Neuron (in vitro differentiated cells): ENCODE measurements around the gene GRPEL2.

ENCODE experiments used
- H2AFZ ChIP-seq: one replicate; pipeline ENCODE4 v1.6.1; 2013; ENCODE audit warnings: low read depth, mild to moderate bottlenecking, inconsistent platforms, low read length, moderate library complexity
- H3K27me3 ChIP-seq: one replicate; pipeline ENCODE4 v1.6.1; 2013; ENCODE audit warnings: low read length; ENCODE audit not compliant: insufficient read depth
- H3K36me3 ChIP-seq: one replicate; pipeline ENCODE4 v1.6.1; 2013; ENCODE audit warnings: low read length; ENCODE audit not compliant: insufficient read depth
- H3K4me1 ChIP-seq: one replicate; pipeline ENCODE4 v1.6.1; 2013; ENCODE audit warnings: low read length; ENCODE audit not compliant: insufficient read depth
- H3K4me3 ChIP-seq: 2 replicates; pipeline ENCODE4 v1.5.1; 2013; ENCODE audit warnings: mild to moderate bottlenecking, low read length, moderate library complexity
- H3K9me3 ChIP-seq: one replicate; pipeline ENCODE4 v1.6.1; 2013; ENCODE audit warnings: low read length

The GRPEL2 gene

DNA sequence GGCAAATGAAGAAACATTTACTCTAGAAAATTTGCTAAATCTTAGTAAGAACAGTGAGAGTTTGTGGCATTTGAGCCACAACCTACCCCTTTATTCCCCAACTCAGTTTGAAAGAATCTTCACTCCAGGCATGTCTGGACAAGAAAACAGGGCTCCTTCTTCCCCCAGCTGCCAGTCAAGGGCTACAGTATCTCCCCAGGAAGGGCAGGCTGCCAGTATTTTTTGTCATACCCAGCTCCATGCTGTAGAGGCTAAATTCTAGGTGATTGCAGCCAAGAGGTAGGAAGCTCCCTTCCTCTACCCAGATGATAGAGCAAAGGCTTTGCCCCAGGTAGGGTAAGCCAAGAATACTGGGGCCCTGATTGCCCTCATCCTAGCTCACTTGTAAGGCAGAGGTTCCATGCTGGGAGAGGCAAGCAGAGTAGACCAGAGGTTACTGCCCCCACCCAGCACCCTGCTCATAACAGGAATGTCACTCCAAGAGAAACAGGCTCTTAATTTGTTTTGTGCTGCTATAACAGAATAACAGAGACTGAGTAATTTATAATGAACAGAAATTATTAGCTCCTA, 20.0 kb upstream of the GRPEL2 start:
- Histone ChIP-seq H3K27me3 (no peaks in the 10 kb centered on the region), H3K4me1 (no peaks in the 10 kb centered on the region), H3K36me3 (no peaks in the 10 kb centered on the region), H3K4me3 (no peak overlapping the region), H2AFZ (no peak overlapping the region), H3K9me3 (no peaks in the 10 kb centered on the region)

- Histone ChIP-seq H2AFZ (no peak overlapping the region), H3K4me1 (no peaks in the 10 kb centered on the region), H3K27me3 (no peaks in the 10 kb centered on the region), H3K4me3 (no peak overlapping the region), H3K36me3 (no peaks in the 10 kb centered on the region), H3K9me3 (no peaks in the 10 kb centered on the region)
Observed at GRCh38 chr5:149325894-149326293, 19.4 kb upstream of the GRPEL2 start.

DNA sequence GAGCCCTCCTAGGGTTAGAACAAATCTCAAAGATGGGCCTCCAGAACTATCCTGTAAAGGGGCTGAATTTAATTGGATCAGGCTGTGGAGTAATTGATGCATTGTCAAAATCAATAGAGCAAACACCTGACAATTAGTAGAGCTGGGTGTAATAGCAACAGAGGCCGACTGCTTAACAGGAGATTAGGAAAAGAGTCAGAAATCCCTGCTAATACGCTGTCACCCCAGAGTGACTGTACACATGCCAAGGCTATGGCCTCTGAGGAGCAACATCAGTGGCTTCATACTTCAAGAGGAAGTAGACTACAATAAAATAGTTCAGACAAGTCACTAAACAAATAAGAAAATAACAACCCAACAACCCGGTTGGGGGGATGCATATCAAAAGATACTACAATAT, 18.7 kb upstream of the GRPEL2 start:
- H3K9me3 ChIP-seq: no peaks in the 10 kb centered on the region
- no peaks in the 10 kb centered on the region for H3K27me3 ChIP-seq
- no peaks in the 10 kb centered on the region for H3K4me1 ChIP-seq
- H2AFZ ChIP-seq: no peak overlapping the region
- H3K36me3 ChIP-seq: no peaks in the 10 kb centered on the region
- no peak overlapping the region for H3K4me3 ChIP-seq

GRCh38 chr5:149328177-149328576, 17.1 kb upstream of the GRPEL2 start:
- no peaks in the 10 kb centered on the region for H3K4me1 ChIP-seq
- H3K9me3 ChIP-seq: no peaks in the 10 kb centered on the region
- no peak overlapping the region for H3K4me3 ChIP-seq
- H2AFZ ChIP-seq: no peak overlapping the region
- no peaks in the 10 kb centered on the region for H3K27me3 ChIP-seq
- no peaks in the 10 kb centered on the region for H3K36me3 ChIP-seq

DNA sequence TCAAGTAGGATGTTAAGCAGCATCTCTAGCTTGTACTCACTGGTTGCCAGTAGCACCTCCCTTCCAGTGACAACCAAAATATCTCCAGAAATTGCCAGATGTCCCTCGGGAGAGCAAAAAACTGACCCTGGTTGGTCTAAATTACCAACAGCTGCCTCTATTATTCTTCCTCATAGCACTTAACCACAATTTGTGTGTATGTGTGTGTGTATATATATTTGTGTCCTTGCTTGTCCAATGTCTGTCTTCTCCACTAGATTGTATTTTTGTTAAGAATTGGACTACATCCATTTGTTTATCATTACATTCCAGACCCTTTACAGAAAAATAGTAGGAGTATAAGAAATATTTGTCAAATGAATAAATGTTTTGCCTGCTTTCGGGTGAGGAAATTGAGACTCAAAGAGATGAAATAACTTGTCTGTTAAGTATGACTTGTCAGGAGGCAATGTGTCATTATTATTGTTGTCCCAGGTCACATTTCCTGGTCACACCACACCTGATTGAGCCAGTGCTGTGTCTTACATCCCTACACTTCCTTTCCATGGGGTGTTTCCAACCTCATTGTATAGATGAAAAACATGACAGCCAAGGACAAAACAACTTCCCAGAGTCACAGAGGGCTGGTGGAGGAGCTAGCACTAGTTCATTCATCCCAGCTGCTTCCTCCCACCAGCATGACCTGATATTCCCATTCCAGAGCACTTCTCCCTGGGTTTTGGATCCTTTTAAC, 11.4 kb upstream of the GRPEL2 start:
- no peaks in the 10 kb centered on the region for H3K27me3 ChIP-seq
- no peak overlapping the region for H3K4me3 ChIP-seq
- no peaks in the 10 kb centered on the region for H3K9me3 ChIP-seq
- H3K4me1 ChIP-seq: no peaks in the 10 kb centered on the region
- H3K36me3 ChIP-seq: no peaks in the 10 kb centered on the region
- H2AFZ ChIP-seq: no peak overlapping the region

GRCh38 chr5:149337736-149338135, 7.6 kb upstream of the GRPEL2 start:
- H2AFZ ChIP-seq: no peak overlapping the region
- H3K4me3 ChIP-seq: no peak overlapping the region
- H3K36me3 ChIP-seq: no peaks in the 10 kb centered on the region
- H3K9me3 ChIP-seq: no peaks in the 10 kb centered on the region
- H3K27me3 ChIP-seq: no peaks in the 10 kb centered on the region
- no peaks in the 10 kb centered on the region for H3K4me1 ChIP-seq

GRCh38 chr5:149338364-149338763, 6.9 kb upstream of the GRPEL2 start:
- Histone ChIP-seq H3K9me3 (no peaks in the 10 kb centered on the region), H2AFZ (no peak overlapping the region), H3K36me3 (no peaks in the 10 kb centered on the region), H3K4me1 (no peaks in the 10 kb centered on the region), H3K27me3 (no peaks in the 10 kb centered on the region), H3K4me3 (no peak overlapping the region)

GRCh38 chr5:149340920-149341319, 4.4 kb upstream of the GRPEL2 start:
- Histone ChIP-seq H3K9me3 (no peaks in the 10 kb centered on the region), H3K36me3 (no peaks in the 10 kb centered on the region), H3K4me3 (no peak overlapping the region), H3K4me1 (peaks cover 2% of the 10 kb centered on the region), H2AFZ (no peak overlapping the region), H3K27me3 (no peaks in the 10 kb centered on the region)

DNA sequence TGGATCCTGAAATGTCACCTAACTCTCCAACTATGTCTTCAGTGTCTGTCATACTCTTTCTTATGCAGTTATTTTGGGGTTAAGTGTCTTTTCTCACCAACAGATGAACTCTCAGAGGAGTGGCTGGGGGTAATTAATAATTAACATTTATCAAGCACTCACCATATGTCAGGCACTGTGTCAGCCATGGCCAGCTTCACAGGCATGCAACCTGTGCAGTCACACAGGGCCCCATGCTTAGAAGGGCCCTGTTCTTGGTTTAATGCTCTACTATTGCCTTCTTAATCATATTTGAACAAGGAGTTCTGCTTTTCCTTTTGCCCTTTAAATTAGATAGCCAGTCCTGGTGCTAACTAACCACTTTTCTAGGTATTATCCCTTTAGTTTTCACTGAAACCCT, 3.4 kb upstream of the GRPEL2 start:
- no peaks in the 10 kb centered on the region for H3K9me3 ChIP-seq
- H3K27me3 ChIP-seq: no peaks in the 10 kb centered on the region
- H3K36me3 ChIP-seq: no peaks in the 10 kb centered on the region
- H3K4me1 ChIP-seq: peaks cover 4% of the 10 kb centered on the region
- H2AFZ ChIP-seq: no peak overlapping the region
- H3K4me3 ChIP-seq: no peak overlapping the region

- Histone ChIP-seq H2AFZ (no peak overlapping the region), H3K36me3 (peaks cover 20% of the 10 kb centered on the region), H3K27me3 (no peaks in the 10 kb centered on the region), H3K9me3 (no peaks in the 10 kb centered on the region), H3K4me1 (peaks cover 4% of the 10 kb centered on the region), H3K4me3 (peak overlapping the region; percentile 98)
Observed at GRCh38 chr5:149344151-149344550, 1.1 kb upstream of the GRPEL2 start.

DNA sequence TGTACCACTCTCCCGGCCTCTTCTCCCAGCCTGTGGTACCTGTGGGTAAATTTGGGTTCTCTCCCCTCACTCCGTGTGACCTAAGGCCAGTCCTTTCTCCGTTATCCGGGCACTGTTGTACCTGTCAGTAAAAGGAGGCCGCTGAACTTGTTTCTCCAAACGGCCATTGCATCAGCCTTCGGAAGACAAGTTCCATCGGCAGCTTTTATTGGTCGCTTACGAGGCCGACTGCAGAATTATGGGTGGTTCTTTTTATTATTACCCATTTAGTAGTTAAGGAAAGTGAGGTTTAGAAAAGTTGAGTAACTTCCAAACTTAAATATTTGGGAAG, 558 bp downstream of the GRPEL2 start:
- Histone ChIP-seq H3K36me3 (peaks cover 36% of the 10 kb centered on the region), H3K4me3 (peak overlapping the region; percentile 98)

GRCh38 chr5:149348518-149348917, 3.2 kb downstream of the GRPEL2 start:
- Histone ChIP-seq H3K36me3 (peaks cover 60% of the 10 kb centered on the region), H3K9me3 (no peaks in the 10 kb centered on the region), H2AFZ (no peak overlapping the region), H3K4me3 (no peak overlapping the region), H3K4me1 (peaks cover 4% of the 10 kb centered on the region), H3K27me3 (no peaks in the 10 kb centered on the region)

More for the DNA sequence above, 558 bp downstream of the GRPEL2 start:
- no peaks in the 10 kb centered on the region for H3K9me3 ChIP-seq
- H3K27me3 ChIP-seq: no peaks in the 10 kb centered on the region
- H3K4me1 ChIP-seq: peaks cover 4% of the 10 kb centered on the region
- peak overlapping the region; percentile 24 for H2AFZ ChIP-seq

DNA sequence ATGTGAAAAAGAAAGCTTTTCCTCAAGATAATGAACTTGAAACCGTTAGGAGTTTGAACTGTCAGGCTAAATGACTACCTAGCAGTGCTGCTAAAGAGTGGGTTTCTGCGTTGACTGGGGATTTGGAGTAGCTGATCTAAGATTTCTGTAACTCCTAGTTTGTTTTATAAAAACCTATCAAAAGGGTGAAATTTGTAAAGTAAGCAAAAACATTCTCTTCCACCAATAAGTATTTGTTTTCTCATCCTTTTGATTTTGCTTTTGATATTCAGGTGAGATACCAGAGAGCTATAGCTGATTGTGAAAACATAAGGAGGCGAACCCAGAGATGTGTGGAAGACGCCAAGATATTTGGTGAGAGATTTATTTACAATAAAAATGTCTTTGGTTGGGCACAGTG, 4.1 kb downstream of the GRPEL2 start:
- Histone ChIP-seq H3K27me3 (no peaks in the 10 kb centered on the region), H3K4me3 (no peak overlapping the region), H2AFZ (no peak overlapping the region), H3K36me3 (peaks cover 68% of the 10 kb centered on the region), H3K9me3 (no peaks in the 10 kb centered on the region), H3K4me1 (peaks cover 4% of the 10 kb centered on the region)

DNA sequence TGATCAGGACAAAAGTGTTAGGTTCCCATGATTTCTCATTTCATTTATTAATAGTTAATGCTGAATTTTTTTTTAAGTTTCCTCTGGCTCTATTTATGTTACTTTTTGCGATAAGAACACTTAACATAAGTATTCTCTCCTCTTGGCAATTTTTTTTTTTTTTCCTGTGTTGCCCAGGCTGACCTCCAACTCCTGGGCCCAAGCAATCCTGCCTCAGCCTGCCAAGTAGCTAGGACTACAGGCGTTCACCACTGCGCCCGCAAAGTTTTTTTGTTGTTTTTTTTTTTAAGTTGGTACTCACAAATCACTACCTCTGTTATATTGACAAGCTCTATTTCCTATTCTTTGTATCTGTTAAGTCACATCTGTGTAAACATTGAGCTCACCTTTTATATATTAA, 6.9 kb downstream of the GRPEL2 start:
- Histone ChIP-seq H3K9me3 (no peaks in the 10 kb centered on the region), H3K27me3 (no peaks in the 10 kb centered on the region), H3K4me3 (no peak overlapping the region), H2AFZ (no peak overlapping the region), H3K36me3 (peaks cover 74% of the 10 kb centered on the region), H3K4me1 (peaks cover 4% of the 10 kb centered on the region)
